Activated CD4-positive, alpha-beta T cell treated with anti-CD3 and anti-CD28 coated beads for 24 hours (primary cell): Measurements from ENCODE around the gene SYPL1.

Experiments
- DNase-seq, 2 donors: peaks; one replicate each; pipeline ENCODE4 v3.0.0-alpha.2; 2020; ENCODE audit warnings: low read depth in 2 of 2

The SYPL1 gene

GRCh38 chr7:106094780-106095179 lies 17.3 kb downstream of the SYPL1 start:
- no peak for DNase-seq

- DNase-seq, result no peak
Measured at GRCh38 chr7:106092204-106092603, 19.9 kb downstream of the SYPL1 start.

GRCh38 chr7:106089647-106090046 lies 22.5 kb downstream of the SYPL1 start:
- no peak for DNase-seq

GRCh38 chr7:106088014-106088413 lies 24.1 kb downstream of the SYPL1 start:
- no peak for DNase-seq

DNA sequence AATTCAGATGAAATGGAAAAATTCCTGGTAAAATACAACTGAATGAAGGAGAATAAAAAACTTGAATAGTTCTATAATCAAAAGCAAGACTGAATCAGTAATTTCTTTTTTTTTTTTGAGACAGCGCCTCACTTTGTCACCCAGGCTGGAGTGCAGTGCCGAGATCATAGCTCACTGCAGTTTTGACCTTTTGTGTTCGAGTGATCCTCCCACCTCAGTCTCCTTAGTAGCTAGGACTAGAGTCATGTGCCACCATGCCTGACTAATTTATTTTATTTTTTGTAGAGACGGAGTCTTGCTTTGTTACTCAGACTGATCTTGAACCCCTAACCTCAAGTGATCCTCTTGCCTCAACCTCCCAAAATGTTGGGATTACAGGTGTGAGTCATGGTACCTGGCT lies 26.1 kb downstream of the SYPL1 start:
- no peak for DNase-seq

DNA sequence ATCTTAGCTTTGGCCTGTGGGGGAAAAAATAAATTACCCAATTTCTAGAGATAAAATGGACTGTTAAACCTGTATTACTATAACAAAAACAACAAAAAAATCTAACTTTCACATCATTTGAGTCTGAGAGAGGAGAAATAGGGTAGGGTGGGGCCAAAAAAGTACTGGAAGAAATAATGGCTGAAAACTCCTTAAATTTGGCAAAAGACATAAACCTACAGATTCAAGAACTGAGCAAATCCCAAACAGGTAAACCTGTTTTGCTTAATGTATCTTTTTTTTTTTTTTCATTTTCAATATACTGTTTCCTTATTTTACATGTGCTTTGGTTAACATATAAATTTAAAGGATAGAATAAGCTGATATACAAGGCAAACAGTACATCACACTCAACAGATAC lies 27.1 kb downstream of the SYPL1 start:
- no peak for DNase-seq

GRCh38 chr7:106083717-106084116 lies 28.4 kb downstream of the SYPL1 start:
- DNase-seq, result no peak

DNA sequence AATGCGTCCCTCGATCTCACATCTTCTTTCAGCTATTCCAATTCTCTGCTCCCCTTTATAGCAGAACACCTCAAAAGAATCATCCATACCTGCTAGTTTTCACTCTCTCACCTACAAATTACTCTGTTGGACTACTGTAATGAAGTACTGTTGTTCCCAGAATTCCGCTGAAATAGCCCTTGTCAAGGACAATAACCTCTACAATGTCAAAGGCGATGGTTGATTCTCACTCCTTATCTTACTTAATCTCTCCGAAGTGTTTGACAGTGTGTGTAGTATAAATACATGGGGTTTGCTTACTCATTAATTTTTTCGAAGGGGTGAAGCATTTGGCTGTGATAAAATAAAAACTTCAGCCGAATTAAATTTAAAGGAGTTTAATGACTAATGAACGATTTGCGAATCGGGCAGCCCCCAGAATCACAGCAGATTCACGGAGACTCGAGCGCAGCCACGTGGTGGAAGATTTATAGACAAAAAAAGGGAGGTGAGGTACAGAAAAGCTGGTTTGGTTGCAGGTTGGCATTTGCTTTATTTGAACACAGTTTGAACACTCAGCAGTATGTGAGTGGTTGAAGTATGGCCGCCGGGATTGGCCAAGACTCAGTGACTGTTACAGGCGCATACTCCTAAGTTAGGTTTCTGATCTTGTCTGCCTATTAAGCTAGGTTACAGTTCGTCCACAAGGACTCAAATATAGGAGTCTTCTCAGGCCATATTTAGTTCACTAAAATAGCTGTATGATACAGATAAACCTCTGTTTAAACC lies 29.8 kb downstream of the SYPL1 start:
- no peak for DNase-seq

- no peak for DNase-seq
Measured at GRCh38 chr7:106080300-106080987, 31.7 kb downstream of the SYPL1 start.

DNA sequence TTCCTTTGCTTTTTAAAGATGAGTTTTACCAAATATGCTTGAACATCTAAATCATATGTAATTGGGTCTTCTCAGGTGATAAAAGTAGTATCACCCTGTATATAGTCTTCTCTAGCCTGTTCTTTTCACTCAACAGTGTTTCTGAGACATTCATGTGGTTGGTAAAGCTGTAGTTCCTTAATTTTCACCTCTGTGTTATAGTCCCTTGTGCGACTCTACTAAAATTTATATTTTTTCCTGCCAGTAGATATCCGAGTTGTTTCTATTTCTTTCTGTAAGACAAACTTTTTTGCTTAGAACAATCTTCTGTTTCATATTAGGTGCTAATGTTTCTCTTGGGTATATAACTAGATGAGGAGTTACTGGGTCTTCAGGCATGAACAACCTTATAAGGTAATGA lies 35.6 kb downstream of the SYPL1 start:
- no peak for DNase-seq

DNA sequence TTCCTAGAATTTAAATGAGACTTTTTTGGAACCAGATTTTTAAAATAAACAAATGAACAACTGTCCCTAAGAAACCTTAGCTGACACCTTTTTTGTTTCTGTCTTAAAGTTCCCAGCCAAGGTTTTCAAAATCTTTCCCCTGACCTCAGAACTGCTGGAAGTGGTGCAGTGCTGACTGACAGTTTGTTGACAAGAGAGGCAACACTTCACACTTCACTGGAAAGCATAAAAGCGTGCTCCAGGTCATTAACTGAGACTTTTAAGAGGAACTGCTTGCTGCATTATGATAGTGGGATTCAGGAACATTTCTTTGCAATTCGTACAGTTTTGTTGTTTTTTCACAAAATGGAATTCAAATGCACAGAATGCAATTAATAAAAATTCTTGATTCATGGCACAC lies 36.2 kb downstream of the SYPL1 start:
- no peak for DNase-seq

DNA sequence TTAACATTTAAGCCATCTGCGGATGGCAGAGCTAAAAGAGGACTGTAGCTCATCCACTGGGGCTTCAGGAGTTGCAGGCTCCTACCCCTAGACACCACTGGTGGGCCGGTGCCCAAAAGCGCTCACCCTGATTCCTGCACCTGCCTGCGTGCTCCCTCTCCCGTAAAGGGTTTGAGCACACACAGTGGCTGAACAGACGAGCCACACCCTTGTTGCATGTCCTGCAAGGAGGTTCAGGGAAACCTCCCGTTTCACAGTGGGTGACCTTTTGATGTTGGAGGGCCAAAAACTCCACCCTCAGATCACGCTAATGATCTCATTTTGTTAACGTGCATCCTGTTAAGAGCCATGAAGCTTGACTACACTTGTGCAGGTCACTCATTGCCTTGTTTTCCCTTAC lies 37.9 kb downstream of the SYPL1 start:
- DNase-seq, result no peak

- no peak for DNase-seq
Measured at GRCh38 chr7:106073701-106074100, 38.4 kb downstream of the SYPL1 start.

- DNase-seq, result no peak
Measured at GRCh38 chr7:106072715-106073091, 39.4 kb downstream of the SYPL1 start.

- no peak for DNase-seq
Measured at GRCh38 chr7:106071999-106072714, 40.0 kb downstream of the SYPL1 start.

DNA sequence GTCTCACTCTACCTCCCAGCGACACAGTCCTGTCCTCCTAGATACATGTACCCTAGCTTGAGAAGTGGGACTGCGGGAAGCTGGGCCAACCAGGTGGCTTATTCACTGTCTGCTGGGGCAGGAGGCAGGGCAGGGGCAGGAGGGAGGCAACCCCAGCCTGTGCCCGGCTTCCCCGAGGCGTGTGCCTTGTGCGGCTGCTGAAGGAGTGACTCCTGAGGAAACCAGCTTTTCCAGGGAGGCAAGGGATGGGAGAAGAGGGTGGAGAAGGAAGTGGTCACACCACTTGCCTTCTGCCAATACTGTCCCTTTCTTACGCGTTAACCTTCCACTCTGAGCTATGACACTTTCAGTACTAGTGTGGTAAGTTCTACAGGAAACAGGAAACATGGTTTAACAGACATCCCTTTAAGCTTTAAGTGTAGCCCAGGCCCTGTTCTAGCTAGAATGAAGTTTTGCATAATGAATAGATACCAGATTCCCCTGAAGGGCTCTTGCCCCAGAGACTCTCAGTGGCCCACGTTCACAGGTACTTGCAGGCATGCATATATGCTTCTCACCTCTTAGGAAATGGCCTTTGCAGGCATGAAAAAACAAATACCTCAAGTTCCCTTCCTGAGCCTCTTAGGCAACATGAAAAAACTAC lies 40.6 kb downstream of the SYPL1 start:
- DNase-seq, result no peak

DNA sequence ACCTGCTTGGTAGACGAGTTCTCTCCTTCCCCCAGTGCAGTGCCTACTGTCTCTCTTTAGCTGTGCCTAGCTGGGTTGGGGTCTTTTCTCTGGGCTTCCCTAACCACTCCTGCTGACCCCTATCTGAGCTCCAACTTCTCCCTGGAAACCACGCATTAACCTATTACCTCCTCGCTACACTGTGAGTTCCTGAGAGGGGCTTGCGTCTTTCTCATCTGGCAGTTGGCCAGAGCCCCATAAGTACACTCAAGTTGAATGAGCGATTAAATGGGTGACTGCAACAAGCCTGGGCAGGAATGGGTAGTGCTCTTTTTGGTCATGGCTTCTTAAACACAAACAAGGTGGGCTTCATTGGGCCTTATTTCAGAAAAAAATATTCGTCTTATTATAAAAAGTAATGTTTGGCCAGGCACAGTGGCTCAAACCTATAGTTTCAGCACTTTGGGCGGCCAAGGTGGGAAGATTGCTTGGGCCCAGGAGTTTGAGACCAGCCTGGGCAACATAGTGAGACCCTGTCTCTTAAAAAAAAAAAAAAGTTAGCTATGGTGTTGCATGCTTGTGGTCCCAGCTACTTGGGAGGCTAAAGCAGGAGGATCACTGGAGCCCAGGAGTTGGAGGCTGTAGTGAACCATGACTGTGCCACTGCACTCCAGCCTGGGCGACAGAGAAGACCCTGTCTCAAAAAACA lies 41.4 kb downstream of the SYPL1 start:
- DNase-seq, result no peak

- no peak for DNase-seq
Measured at GRCh38 chr7:106070201-106070551, 41.9 kb downstream of the SYPL1 start.

- DNase-seq, result no peak
Measured at GRCh38 chr7:106069471-106070200, 42.5 kb downstream of the SYPL1 start.

DNA sequence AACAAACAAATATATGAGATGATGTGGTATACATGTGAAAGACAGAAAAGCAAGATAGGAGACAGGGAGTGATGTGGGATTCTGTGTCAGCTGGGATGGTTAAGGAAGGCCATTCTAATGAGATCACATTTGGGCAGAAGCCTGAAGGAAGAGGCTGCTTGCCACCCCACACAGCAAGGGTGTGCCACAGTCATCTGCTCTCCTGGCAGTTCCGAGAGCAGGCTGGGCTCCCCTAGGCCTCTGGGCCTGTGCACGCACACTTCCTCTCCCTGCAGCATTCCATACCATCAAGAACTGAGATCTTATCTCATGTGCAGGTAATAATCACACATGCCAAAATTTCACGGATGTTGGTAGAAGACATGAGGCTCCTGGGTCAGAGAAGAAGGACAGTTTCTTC lies 43.1 kb downstream of the SYPL1 start:
- no peak for DNase-seq

DNA sequence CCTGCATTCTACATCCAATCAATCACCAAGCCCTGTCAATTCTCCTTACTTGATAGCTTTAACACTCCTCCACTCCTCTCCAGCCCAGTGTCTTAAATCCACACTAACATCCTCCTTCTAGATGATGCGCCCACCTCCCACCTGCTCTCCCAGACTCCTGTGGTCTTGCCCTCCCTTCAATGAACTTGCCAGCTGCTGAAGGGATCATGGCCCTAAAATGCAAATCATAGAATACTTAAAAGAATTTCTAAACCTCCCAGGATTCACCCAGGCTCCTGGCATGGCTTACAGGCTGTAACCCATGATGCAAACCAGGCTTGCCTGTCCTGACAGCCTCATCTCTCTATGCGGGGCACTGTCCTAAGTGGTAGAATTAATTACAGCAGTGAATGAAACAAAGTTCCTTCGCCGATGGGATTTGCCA lies 43.6 kb downstream of the SYPL1 start:
- no peak for DNase-seq
